Measurements from ENCODE around the gene FKBP15.

GRCh38 chr9:113247640-113248039 is 26.6 kb upstream of the FKBP15 start:
- no peak for TF ChIP-seq MAX (IDR thresholded peaks at IDR 0.05; ENCODE audit: insufficient read depth, insufficient read length)
- TF ChIP-seq CTCF (IDR thresholded peaks at IDR 0.05; ENCODE audit: extremely low read depth in 1 of 2, insufficient read depth in 1 of 2, low read depth in 1 of 2, low read length in 2 of 2) = no peak
- no peak for TF ChIP-seq EZH2 (IDR thresholded peaks at IDR 0.05; ENCODE audit: borderline replicate concordance, low read depth, low read length, severe bottlenecking)
- TF ChIP-seq POLR2A (IDR thresholded peaks at IDR 0.05; ENCODE audit: low read depth, low read length) = no peak

All from endothelial cell of umbilical vein (primary cell).